ENCODE data around the gene EVI5. TPM values are rescaled to one million over a fixed set of nuclear protein-coding genes. Genes with fewer than 3 reads are reported as not detected.

Gene EVI5
- total RNA-seq, 1 experiment from 2014 or later, result 33.9 TPM

DNA sequence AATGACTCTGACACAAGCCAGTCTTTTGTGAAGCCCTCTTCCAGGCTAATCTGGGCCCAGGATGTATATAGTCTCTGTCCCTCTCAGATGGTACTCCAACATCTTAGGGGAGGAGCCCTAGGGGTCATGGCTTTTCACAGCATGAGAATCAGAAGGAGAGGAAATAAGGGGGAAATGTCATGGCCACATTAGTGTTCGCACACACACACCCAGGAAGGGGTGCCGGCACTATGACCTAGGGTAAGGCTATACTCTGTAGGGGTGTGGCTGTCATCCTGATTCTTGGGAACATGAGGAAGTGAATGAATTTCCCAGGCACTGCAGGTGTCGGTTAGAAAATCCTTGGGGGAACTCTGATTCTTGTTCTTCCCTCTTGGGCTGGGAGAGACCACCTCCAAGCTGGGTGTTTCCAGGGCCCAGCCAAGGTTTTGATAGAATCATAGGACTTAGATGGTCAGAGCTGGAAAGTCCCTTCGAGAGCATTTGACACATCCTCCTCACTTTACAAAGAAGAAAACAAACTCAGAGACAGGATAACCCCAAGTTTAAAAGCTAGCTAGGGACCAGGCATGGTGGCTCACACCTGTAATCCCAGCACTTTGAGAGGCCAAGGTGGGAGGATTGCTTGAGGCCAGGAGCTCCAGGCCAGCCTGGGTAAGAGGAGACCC lies 320.2 kb downstream of the EVI5 start:
- no peaks in the 10 kb centered on the region for H3K9me3 Mint-ChIP-seq (ENCODE audit: low read depth, unreplicated experiment)
- CTCF ChIA-PET, result no interaction called here
- no TSS peak for BruUV-seq (replicated peaks)

DNA sequence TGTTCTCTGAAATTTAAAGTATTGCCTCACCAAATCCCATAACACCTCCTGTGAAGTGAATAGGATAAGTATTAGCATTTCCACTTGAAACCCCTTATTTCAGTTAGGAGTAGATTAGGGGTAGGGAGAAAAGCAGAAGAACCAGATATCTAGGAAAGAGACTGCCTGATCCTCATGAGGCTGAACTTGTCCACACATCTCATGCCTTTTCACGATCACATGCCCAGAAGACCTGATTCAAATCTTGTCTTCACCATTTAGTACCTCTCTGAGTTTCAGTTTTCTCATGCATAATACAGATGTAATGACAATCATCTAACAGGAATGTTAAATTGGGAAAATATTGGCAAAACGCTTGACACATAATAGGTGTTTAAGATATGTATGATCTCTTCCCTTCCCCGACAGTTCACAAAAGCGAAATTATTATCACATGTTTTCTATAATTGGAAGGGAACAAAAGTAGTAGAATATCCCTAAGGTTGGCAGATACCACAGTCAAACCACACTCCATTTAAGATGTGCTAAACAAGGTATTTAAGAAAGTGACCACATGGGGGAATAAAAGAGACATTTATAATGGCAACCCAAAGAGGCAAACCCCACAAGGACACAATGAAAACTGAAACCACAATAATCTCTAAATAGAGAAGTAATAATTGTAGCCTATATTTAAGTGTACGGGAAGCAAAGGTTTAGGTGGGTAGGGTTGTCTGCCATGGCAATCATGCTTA lies 323.4 kb downstream of the EVI5 start:
- no peak overlapping the region for H3K4me3 Mint-ChIP-seq (ENCODE audit: low read depth, unreplicated experiment)
- CTCF ChIA-PET, result no interaction called here
- intact Hi-C loops (cut with micrococcal nuclease; ENCODE audit: unreplicated experiment), result loop anchor here (10.0 kb wide), 1 partner anchor 143 kb away; no protein-coding TSS in a partner anchor

More for the DNA sequence above, 320.2 kb downstream of the EVI5 start:
- Mint-ChIP-seq H3K4me1 (ENCODE audit: low read depth, unreplicated experiment) (no peaks in the 10 kb centered on the region), H3K27ac (ENCODE audit: unreplicated experiment) (no peak overlapping the region), H3K27me3 (ENCODE audit: unreplicated experiment) (no peaks in the 10 kb centered on the region), H3K36me3 (ENCODE audit: insufficient read depth, unreplicated experiment) (no peaks in the 10 kb centered on the region), H3K4me3 (ENCODE audit: low read depth, unreplicated experiment) (no peak overlapping the region)
- intact Hi-C loops (cut with micrococcal nuclease; ENCODE audit: unreplicated experiment), result loop anchor here (10.0 kb wide), 1 partner anchor 140 kb away; no protein-coding TSS in a partner anchor
- no peak for DNase-seq
- TF ChIP-seq, protein P1, sequence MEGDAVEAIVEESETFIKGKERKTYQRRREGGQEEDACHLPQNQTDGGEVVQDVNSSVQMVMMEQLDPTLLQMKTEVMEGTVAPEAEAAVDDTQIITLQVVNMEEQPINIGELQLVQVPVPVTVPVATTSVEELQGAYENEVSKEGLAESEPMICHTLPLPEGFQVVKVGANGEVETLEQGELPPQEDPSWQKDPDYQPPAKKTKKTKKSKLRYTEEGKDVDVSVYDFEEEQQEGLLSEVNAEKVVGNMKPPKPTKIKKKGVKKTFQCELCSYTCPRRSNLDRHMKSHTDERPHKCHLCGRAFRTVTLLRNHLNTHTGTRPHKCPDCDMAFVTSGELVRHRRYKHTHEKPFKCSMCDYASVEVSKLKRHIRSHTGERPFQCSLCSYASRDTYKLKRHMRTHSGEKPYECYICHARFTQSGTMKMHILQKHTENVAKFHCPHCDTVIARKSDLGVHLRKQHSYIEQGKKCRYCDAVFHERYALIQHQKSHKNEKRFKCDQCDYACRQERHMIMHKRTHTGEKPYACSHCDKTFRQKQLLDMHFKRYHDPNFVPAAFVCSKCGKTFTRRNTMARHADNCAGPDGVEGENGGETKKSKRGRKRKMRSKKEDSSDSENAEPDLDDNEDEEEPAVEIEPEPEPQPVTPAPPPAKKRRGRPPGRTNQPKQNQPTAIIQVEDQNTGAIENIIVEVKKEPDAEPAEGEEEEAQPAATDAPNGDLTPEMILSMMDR (IDR thresholded peaks at IDR 0.05; ENCODE audit: unreplicated experiment), result no peak

DNA sequence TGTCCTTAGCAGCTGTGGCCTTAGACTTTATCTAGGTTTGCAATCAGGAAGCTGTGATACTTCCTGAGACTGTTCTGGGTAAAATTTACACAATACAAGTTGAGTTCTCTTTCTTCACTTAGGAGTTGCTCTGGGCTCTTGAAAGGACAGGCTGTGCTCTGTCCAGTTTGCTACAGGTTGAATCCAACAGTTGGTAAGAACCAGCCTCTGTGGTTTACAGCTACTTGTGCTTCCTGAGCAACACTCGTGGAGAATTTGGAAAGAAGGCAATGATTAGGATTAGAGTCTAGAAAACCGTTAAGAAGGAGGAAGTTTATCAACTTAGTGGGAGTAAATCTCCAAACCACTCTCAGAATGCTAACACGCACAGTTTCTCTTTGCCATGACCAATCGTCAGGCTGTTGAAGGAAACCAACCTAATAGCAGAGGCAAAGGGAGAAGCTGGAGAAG lies 325.0 kb downstream of the EVI5 start:
- Mint-ChIP-seq H3K27ac (ENCODE audit: unreplicated experiment) (no peak overlapping the region), H3K36me3 (ENCODE audit: insufficient read depth, unreplicated experiment) (no peaks in the 10 kb centered on the region), H3K9me3 (ENCODE audit: low read depth, unreplicated experiment) (no peaks in the 10 kb centered on the region), H3K27me3 (ENCODE audit: unreplicated experiment) (no peaks in the 10 kb centered on the region), H3K4me1 (ENCODE audit: low read depth, unreplicated experiment) (no peaks in the 10 kb centered on the region), H3K4me3 (ENCODE audit: low read depth, unreplicated experiment) (no peak overlapping the region)
- DNase-seq, result no peak
- CTCF ChIA-PET, result no interaction called here
- intact Hi-C loops (cut with micrococcal nuclease; ENCODE audit: unreplicated experiment), result loop anchor here (10.0 kb wide), 1 partner anchor 145 kb away; no protein-coding TSS in a partner anchor
- TF ChIP-seq, protein P1 (IDR thresholded peaks at IDR 0.05; ENCODE audit: unreplicated experiment), result no peak
- BruUV-seq (replicated peaks), result no TSS peak

More for the DNA sequence above, 323.4 kb downstream of the EVI5 start:
- TF ChIP-seq, protein P1 (IDR thresholded peaks at IDR 0.05; ENCODE audit: unreplicated experiment), result no peak
- Mint-ChIP-seq H3K4me1 (ENCODE audit: low read depth, unreplicated experiment) (no peaks in the 10 kb centered on the region), H3K27me3 (ENCODE audit: unreplicated experiment) (no peaks in the 10 kb centered on the region), H3K27ac (ENCODE audit: unreplicated experiment) (no peak overlapping the region), H3K9me3 (ENCODE audit: low read depth, unreplicated experiment) (no peaks in the 10 kb centered on the region), H3K36me3 (ENCODE audit: insufficient read depth, unreplicated experiment) (no peaks in the 10 kb centered on the region)
- no TSS peak for BruUV-seq (replicated peaks)
- no peak for DNase-seq

Other genes starting within 250 kb of the EVI5 start
- gene RPL5, start 46.9 kb upstream of the EVI5 start, total RNA-seq (2022), result 672 and 835 TPM in 2 replicates
- 4.2 and 4.9 TPM in 2 replicates for gene DIPK1A, start 176.4 kb upstream of the EVI5 start, total RNA-seq (2022)

Data from Calu3 (cell line).